ENCODE measurements around the gene STK11IP. TPM values are rescaled to one million over a fixed set of nuclear protein-coding genes. Genes with fewer than 3 reads are reported as not detected.

Gene STK11IP
- total and polyA plus RNA-seq, 7 experiments from 2014 or later = 6.8 to 46.4 (median 42.1) TPM

DNA sequence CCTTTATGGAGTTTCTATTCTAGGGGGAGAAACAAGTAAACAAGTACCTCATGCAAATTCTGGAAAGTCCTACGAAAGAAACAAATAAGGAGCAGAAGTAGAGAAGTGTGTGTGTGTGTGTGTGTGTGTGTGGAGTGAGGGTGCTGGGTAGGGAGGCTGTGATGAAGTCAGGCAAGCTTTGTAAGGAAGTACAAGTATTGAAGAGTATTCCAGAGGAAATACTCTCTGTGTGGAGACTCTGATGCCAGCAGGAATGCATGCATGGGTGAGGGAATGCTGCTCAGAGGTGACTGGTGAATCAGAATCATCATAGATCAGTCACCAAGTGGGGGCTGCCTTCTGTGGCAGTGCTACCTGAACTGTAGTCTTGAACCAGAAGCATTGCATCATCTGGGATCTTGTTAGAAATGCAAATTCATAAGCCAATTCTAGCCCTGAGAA lies 64.3 kb downstream of the STK11IP start:
- DNase-seq (no peak), ATAC-seq (no peak)
- ChIA-PET POLR2A (no interaction called here), CTCF (no interaction called here)
- no peak overlapping the region for H3K4me3 Mint-ChIP-seq
- H3K27ac ChIP-seq (ENCODE audit: low read depth, low read length) = no peak overlapping the region
- H3K4me1 Mint-ChIP-seq = peaks cover 0 to 2% (median 0%) of the 10 kb centered on the region in 7 donors
- H3K27ac Mint-ChIP-seq = no peak overlapping the region
- no peaks in the 10 kb centered on the region for H3K4me1 ChIP-seq (ENCODE audit: control insufficient read depth in 2 of 2, insufficient read depth in 2 of 2, low read length in 2 of 2)
- peaks cover 0 to 10% (median 4%) of the 10 kb centered on the region in 11 donors for H3K9me3 Mint-ChIP-seq
- H3K27me3 Mint-ChIP-seq = peaks cover 9 to 41% (median 20%) of the 10 kb centered on the region in 5 donors
- no peak overlapping the region for H3K4me3 ChIP-seq (ENCODE audit: low read length)
- no peaks in the 10 kb centered on the region for H3K9me3 ChIP-seq (ENCODE audit: control insufficient read depth in 2 of 3, low read length in 3 of 3)
- no peaks in the 10 kb centered on the region for H3K36me3 ChIP-seq (ENCODE audit: control insufficient read depth in 2 of 3, insufficient read depth in 3 of 3, low read length in 3 of 3)
- H3K27me3 ChIP-seq (ENCODE audit: control insufficient read depth in 2 of 2, insufficient read depth in 2 of 2, low read length in 2 of 2) = no peaks in the 10 kb centered on the region
- intact Hi-C loops (cut with micrococcal nuclease) = no loop called here
- no peaks in the 10 kb centered on the region for H3K36me3 Mint-ChIP-seq

DNA sequence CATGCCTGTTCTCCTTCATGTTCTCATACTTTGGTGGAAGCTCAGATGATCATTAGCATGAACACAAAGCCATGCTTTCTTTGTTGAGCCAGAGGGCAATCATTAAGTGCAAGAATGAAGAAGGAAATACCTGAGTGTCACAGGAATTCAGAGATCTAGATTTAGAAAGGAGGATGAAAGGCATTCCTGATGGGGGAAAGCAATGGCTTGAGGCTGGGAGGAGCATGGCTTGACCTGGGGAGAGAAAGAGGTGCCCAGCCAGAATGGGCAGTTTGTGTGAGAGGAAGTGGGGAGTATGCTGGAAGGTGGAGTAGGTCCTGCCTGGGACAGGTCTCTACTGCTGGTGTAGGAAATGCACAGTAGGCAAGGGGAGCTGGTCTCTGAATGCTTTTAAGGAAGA lies 64.9 kb downstream of the STK11IP start:
- H3K9me3 Mint-ChIP-seq = peaks cover 0 to 10% (median 4%) of the 10 kb centered on the region in 11 donors
- Histone ChIP-seq H3K36me3 (ENCODE audit: control insufficient read depth in 2 of 3, insufficient read depth in 3 of 3, low read length in 3 of 3) (no peaks in the 10 kb centered on the region), H3K4me3 (ENCODE audit: low read length) (no peak overlapping the region), H3K27ac (ENCODE audit: low read depth, low read length) (no peak overlapping the region), H3K27me3 (ENCODE audit: control insufficient read depth in 2 of 2, insufficient read depth in 2 of 2, low read length in 2 of 2) (no peaks in the 10 kb centered on the region), H3K4me1 (ENCODE audit: control insufficient read depth in 2 of 2, insufficient read depth in 2 of 2, low read length in 2 of 2) (no peaks in the 10 kb centered on the region), H3K9me3 (ENCODE audit: control insufficient read depth in 2 of 3, low read length in 3 of 3) (no peaks in the 10 kb centered on the region)
- no peaks in the 10 kb centered on the region for H3K36me3 Mint-ChIP-seq
- POLR2A ChIA-PET = no interaction called here
- ATAC-seq (no peak), DNase-seq (no peak)
- intact Hi-C loops (cut with micrococcal nuclease) = no loop called here
- CTCF ChIA-PET = no interaction called here
- H3K27ac Mint-ChIP-seq = no peak overlapping the region
- peaks cover 9 to 43% (median 20%) of the 10 kb centered on the region in 5 donors for H3K27me3 Mint-ChIP-seq
- H3K4me3 Mint-ChIP-seq = no peak overlapping the region
- H3K4me1 Mint-ChIP-seq = peaks cover 0 to 2% (median 0%) of the 10 kb centered on the region in 7 donors

DNA sequence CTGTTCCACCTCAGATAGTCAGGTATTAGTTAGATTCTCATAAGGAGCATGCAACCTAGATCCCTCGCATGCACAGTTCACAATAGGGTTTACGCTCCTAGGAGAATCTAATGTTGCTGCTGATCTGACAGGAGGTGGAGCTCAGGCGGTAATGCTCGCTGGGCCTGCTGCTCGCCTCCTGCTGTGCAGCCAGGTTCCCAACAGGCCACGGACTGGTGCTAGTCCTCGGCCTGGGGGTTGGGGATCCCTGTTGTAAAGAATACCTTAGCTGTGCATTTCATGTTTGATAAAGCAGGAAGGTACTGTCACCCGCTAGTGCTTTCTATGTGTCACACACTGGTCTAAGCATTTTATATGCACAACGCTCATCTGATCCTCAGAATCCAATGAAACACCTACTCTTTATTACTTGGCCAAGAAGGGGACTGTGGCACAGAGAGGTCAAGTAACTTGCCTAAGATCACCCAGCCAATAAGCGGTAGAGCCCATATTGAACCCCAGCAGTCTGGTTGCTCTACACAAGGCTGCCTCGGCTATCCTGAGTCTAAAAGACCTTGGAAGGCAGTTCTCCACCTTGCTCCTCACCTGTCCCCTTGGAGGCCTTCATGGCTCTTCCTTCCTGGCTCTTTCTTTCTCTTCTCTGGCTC lies 65.6 kb downstream of the STK11IP start:
- H3K27ac Mint-ChIP-seq = no peak overlapping the region
- H3K36me3 Mint-ChIP-seq = no peaks in the 10 kb centered on the region
- peaks cover 0 to 2% (median 0%) of the 10 kb centered on the region in 7 donors for H3K4me1 Mint-ChIP-seq
- Histone ChIP-seq H3K27ac (ENCODE audit: low read depth, low read length) (no peak overlapping the region), H3K9me3 (ENCODE audit: control insufficient read depth in 2 of 3, low read length in 3 of 3) (no peaks in the 10 kb centered on the region), H3K4me3 (ENCODE audit: low read length) (no peak overlapping the region), H3K36me3 (ENCODE audit: control insufficient read depth in 2 of 3, insufficient read depth in 3 of 3, low read length in 3 of 3) (no peaks in the 10 kb centered on the region), H3K27me3 (ENCODE audit: control insufficient read depth in 2 of 2, insufficient read depth in 2 of 2, low read length in 2 of 2) (no peaks in the 10 kb centered on the region), H3K4me1 (ENCODE audit: control insufficient read depth in 2 of 2, insufficient read depth in 2 of 2, low read length in 2 of 2) (no peaks in the 10 kb centered on the region)
- H3K9me3 Mint-ChIP-seq = peaks cover 0 to 10% (median 4%) of the 10 kb centered on the region in 11 donors
- POLR2A ChIA-PET = no interaction called here
- H3K27me3 Mint-ChIP-seq = peaks cover 9 to 38% (median 20%) of the 10 kb centered on the region in 5 donors
- CTCF ChIA-PET = no interaction called here
- ATAC-seq (no peak), DNase-seq (no peak)
- intact Hi-C loops (cut with micrococcal nuclease) = no loop called here
- H3K4me3 Mint-ChIP-seq = no peak overlapping the region

DNA sequence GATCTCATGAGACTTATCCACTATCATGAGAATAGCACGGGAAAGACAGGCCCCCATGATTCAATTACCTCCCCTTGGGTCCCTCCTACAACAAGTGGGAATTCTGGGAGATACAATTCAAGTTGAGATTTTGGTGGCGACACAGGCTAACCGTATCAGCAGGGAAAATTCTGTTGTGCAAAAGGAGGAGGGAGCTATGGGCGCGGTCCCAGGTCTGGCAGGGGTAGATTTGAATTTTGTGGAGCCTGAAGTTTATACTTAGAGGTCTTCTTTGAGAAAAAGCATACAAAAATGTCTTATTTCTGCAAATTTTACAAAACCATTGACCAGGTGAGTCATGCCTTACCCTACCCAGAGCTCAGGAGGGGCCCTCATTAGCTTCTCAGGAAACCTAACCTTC lies 66.4 kb downstream of the STK11IP start:
- no peaks in the 10 kb centered on the region for H3K4me1 ChIP-seq (ENCODE audit: control insufficient read depth in 2 of 2, insufficient read depth in 2 of 2, low read length in 2 of 2)
- H3K9me3 ChIP-seq (ENCODE audit: control insufficient read depth in 2 of 3, low read length in 3 of 3) = no peaks in the 10 kb centered on the region
- no peak for DNase-seq
- no peaks in the 10 kb centered on the region for H3K36me3 Mint-ChIP-seq
- H3K27ac Mint-ChIP-seq = no peak overlapping the region
- no peak overlapping the region for H3K27ac ChIP-seq (ENCODE audit: low read depth, low read length)
- H3K4me1 Mint-ChIP-seq = peaks cover 0 to 2% (median 0%) of the 10 kb centered on the region in 7 donors
- H3K9me3 Mint-ChIP-seq = peaks cover 0 to 10% (median 4%) of the 10 kb centered on the region in 11 donors
- H3K36me3 ChIP-seq (ENCODE audit: control insufficient read depth in 2 of 3, insufficient read depth in 3 of 3, low read length in 3 of 3) = no peaks in the 10 kb centered on the region
- no peak overlapping the region for H3K4me3 Mint-ChIP-seq
- intact Hi-C loops (cut with micrococcal nuclease) = no loop called here
- ChIA-PET POLR2A (no interaction called here), CTCF (no interaction called here)
- peaks cover 9 to 34% (median 16%) of the 10 kb centered on the region in 5 donors for H3K27me3 Mint-ChIP-seq
- H3K4me3 ChIP-seq (ENCODE audit: low read length) = no peak overlapping the region
- ATAC-seq = no peak
- H3K27me3 ChIP-seq (ENCODE audit: control insufficient read depth in 2 of 2, insufficient read depth in 2 of 2, low read length in 2 of 2) = no peaks in the 10 kb centered on the region

DNA sequence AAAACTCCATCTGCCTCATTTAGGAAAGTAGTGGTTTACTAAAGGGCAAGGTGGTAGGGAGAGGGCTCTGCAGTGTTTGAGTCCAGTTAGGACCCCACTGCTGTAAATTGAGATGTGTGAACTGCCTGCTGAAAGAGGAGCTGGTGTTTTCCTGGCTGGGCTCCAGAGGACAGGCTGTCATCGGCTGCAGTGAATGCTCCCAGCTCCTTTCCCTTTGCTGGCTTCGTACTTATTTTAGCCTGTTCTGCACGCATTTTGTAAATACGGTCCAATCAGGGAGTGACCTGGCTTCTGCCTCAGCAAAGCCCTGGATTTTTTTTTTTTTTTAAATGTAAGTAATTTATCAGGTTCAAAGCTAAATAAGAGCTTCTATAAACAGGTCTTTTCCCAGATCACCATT lies 67.3 kb downstream of the STK11IP start:
- Histone ChIP-seq H3K36me3 (ENCODE audit: control insufficient read depth in 2 of 3, insufficient read depth in 3 of 3, low read length in 3 of 3) (no peaks in the 10 kb centered on the region), H3K4me1 (ENCODE audit: control insufficient read depth in 2 of 2, insufficient read depth in 2 of 2, low read length in 2 of 2) (no peaks in the 10 kb centered on the region), H3K27me3 (ENCODE audit: control insufficient read depth in 2 of 2, insufficient read depth in 2 of 2, low read length in 2 of 2) (no peaks in the 10 kb centered on the region), H3K4me3 (ENCODE audit: low read length) (no peak overlapping the region), H3K27ac (ENCODE audit: low read depth, low read length) (no peak overlapping the region), H3K9me3 (ENCODE audit: control insufficient read depth in 2 of 3, low read length in 3 of 3) (no peaks in the 10 kb centered on the region)
- ATAC-seq = no peak
- ChIA-PET CTCF (no interaction called here), POLR2A (no interaction called here)
- H3K27ac Mint-ChIP-seq = peak overlapping the region in 1 of 9 donors; percentile 62
- no peak overlapping the region for H3K4me3 Mint-ChIP-seq
- intact Hi-C loops (cut with micrococcal nuclease) = no loop called here
- DNase-seq = no peak
- peaks cover 9 to 32% (median 18%) of the 10 kb centered on the region in 5 donors for H3K27me3 Mint-ChIP-seq
- H3K36me3 Mint-ChIP-seq = no peaks in the 10 kb centered on the region
- H3K9me3 Mint-ChIP-seq = peaks cover 0 to 10% (median 4%) of the 10 kb centered on the region in 11 donors
- peaks cover 0 to 2% (median 0%) of the 10 kb centered on the region in 7 donors for H3K4me1 Mint-ChIP-seq

DNA sequence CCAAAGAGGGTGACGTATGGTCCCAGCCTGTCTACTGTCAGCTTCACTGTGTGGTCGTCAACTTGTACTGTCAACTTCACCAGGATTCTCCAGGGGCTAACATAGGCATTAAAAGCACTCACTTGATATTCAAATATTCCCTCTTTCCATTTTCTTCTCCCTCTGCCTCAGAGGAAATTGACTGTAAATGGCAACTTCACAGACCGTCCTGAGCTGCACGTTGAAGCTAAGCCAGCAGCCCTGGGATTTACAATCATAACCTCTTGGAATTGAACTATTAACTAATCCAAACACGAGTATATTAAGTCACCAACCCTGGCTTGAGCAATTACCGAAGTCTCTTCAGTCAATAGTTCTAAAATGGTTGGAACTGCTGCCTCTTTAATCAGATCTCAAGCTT lies 68.3 kb downstream of the STK11IP start:
- H3K4me1 ChIP-seq (ENCODE audit: control insufficient read depth in 2 of 2, insufficient read depth in 2 of 2, low read length in 2 of 2) = no peaks in the 10 kb centered on the region
- DNase-seq (no peak), ATAC-seq (no peak)
- no peak overlapping the region for H3K27ac ChIP-seq (ENCODE audit: low read depth, low read length)
- H3K27ac Mint-ChIP-seq = no peak overlapping the region
- no peak overlapping the region for H3K4me3 ChIP-seq (ENCODE audit: low read length)
- POLR2A ChIA-PET = no interaction called here
- H3K27me3 ChIP-seq (ENCODE audit: control insufficient read depth in 2 of 2, insufficient read depth in 2 of 2, low read length in 2 of 2) = no peaks in the 10 kb centered on the region
- H3K27me3 Mint-ChIP-seq = peaks cover 9 to 29% (median 21%) of the 10 kb centered on the region in 5 donors
- no peak overlapping the region for H3K4me3 Mint-ChIP-seq
- peaks cover 0 to 8% (median 2%) of the 10 kb centered on the region in 11 donors for H3K9me3 Mint-ChIP-seq
- no peaks in the 10 kb centered on the region for H3K36me3 ChIP-seq (ENCODE audit: control insufficient read depth in 2 of 3, insufficient read depth in 3 of 3, low read length in 3 of 3)
- H3K36me3 Mint-ChIP-seq = no peaks in the 10 kb centered on the region
- H3K9me3 ChIP-seq (ENCODE audit: control insufficient read depth in 2 of 3, low read length in 3 of 3) = no peaks in the 10 kb centered on the region
- intact Hi-C loops (cut with micrococcal nuclease) = no loop called here
- peaks cover 0 to 2% (median 0%) of the 10 kb centered on the region in 7 donors for H3K4me1 Mint-ChIP-seq
- CTCF ChIA-PET = no interaction called here
